Lower lobe of right lung (tissue), 2 donors: ENCODE measurements around the gene IDUA. TPM values are rescaled to one million over a fixed set of nuclear protein-coding genes. Genes with fewer than 3 reads are reported as not detected.

ENCODE experiments used
- ATAC-seq, 2 donors: fragments of 200-7000 bp; cut with Tn5 transposase; one replicate each; pipeline ENCODE4 v1.9.1; 2020 to 2022; ENCODE audit warnings: mild to moderate bottlenecking in 2 of 2, moderate library complexity in 2 of 2
- DNase-seq: peaks from one replicate; pipeline ENCODE4 v3.0.0-alpha.2; 2020
- H3K27ac ChIP-seq: fragments of 200-600 bp; one replicate; pipeline ENCODE4 v1.8.0; 2022
- H3K27me3 ChIP-seq: fragments of 200-600 bp; one replicate; pipeline ENCODE4 v1.8.0; 2022; ENCODE audit warnings: low read depth
- H3K36me3 ChIP-seq: fragments of 200-600 bp; one replicate; pipeline ENCODE4 v1.8.0; 2022; ENCODE audit warnings: mild to moderate bottlenecking
- H3K4me1 ChIP-seq: fragments of 200-600 bp; one replicate; pipeline ENCODE4 v1.8.0; 2022
- H3K4me3 ChIP-seq: fragments of 200-600 bp; one replicate; pipeline ENCODE4 v1.8.0; 2022; ENCODE audit warnings: mild to moderate bottlenecking
- H3K9me3 ChIP-seq: fragments of 200-600 bp; one replicate; pipeline ENCODE4 v1.8.0; 2022
- intact Hi-C: fragments of 100-400 bp; cut with DNase I; formaldehyde crosslinking; loops from one replicate; pipeline ENCODE4 v1.11.0; 2022
- total RNA-seq: library from RNA; stranded (reverse); fragmentation: NEBNext Ultra II Directional; extraction: Animal tissue kit (Norgen Biotek cat#: 25700); gene quantifications from one replicate; pipeline ENCODE4 v1.2.1, GENCODE V29; 2021
- TF ChIP-seq, protein P1 (sequence below): fragments of 200-600 bp; IDR thresholded peaks from one replicate; pipeline ENCODE4 v1.8.0; 2022; ENCODE audit warnings: antibody characterized with exemption, mild to moderate bottlenecking
- donor health status: DM: no; HTN: yes; CAD: no; lungs with severe emphysema.

IDUA gene
- total RNA-seq, 1 donor from 2014 or later, result 46.0 TPM

DNA sequence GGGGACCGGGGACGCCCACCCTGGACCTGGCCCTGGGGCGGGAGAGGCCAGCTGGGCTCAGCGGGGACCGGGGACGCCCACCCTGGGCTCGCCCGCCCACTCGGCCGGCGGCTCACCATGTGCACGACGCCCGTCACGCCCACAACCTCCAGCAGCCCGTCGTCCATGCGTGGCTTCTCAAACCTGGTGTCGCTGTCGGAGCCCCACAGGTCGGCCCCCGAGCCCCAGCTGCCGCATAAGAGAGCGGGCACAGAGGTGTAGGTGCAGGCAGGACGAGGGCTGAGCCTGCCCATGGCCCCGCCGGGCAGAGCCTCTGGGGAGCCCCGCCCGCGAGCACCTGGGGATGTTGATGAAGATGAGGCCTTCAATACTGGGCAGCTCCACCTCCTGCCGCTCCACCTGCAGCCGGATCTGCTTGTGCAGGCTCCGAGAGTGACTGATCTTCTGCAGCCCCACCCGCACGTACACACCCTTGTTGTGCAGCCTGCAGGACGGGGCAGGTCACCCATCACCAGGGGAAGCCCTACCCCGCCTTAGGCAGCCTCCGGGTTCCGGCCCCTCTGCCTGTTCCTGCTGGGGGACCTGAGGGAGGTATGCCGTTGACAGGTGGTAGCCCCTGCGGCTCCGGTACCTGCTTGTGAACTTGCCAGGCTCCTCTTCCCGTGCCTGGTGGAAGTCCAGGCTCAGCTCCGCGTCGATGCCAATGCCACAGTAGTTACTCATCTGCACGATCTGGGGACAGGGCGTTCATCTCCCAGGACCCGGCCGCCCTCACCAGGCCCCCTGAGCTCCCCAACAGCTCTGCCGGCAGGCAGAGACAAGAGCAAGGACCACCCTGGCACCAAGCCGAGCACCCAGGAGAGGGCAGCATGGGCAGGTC, 25.3 kb upstream of the IDUA start:
- no peaks in the 10 kb centered on the region for H3K27me3 ChIP-seq

DNA sequence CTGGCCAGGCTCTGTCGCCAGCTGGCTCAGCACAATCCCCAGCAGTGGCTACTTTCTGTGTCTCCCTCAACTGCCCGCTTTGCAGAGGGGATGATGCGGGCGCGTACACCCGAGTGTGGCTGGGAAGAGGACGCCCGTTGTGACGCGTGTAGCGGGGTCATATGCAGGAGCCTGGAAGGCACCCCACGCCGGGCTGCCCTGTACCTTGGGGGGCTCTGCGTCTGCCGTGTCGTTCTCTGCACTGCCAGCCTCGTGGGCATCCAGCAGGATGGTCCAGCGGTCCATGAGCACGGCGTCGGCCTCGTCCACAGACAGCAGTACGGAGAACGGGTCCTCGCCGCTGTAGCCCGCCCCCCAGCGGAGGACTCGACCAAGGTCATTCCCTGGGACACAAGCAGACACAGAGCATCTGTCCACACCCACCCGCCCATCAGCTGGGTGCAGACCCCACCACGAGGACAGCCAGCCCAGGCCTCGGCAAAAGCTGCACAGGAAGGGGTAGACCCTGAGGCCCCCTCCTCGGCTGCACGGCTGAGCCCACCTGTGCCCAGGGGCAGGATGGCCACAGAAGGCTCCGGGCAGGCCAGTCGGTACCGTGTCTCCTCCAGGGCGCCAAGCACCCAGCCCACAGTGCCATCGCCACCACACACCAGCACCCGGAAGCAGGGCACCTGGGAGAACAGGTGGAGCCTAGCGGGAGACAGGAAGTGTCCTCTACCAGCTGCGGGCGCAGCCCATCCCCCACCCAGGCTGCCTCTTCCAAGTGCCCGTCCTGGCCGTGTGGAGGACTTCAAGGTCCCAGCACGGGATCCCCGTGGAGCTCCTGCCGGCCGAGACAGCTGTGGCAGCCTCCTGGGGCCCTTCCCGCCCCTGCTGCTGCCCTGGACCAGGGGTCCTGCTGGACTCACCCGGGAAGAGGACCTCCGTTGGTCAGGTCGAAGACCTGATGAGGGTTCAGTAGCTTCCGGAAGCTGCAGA, 24.3 kb upstream of the IDUA start:
- H3K9me3 ChIP-seq, result no peaks in the 10 kb centered on the region
- peaks cover 84% of the 10 kb centered on the region for H3K36me3 ChIP-seq
- no peak overlapping the region for H3K27ac ChIP-seq
- H3K4me1 ChIP-seq, result no peaks in the 10 kb centered on the region
- no peak overlapping the region for H3K4me3 ChIP-seq
- DNase-seq, result peak; percentile 47
- intact Hi-C loops, result no loop called here
- no peaks in the 10 kb centered on the region for H3K27me3 ChIP-seq
- TF ChIP-seq, protein P1, sequence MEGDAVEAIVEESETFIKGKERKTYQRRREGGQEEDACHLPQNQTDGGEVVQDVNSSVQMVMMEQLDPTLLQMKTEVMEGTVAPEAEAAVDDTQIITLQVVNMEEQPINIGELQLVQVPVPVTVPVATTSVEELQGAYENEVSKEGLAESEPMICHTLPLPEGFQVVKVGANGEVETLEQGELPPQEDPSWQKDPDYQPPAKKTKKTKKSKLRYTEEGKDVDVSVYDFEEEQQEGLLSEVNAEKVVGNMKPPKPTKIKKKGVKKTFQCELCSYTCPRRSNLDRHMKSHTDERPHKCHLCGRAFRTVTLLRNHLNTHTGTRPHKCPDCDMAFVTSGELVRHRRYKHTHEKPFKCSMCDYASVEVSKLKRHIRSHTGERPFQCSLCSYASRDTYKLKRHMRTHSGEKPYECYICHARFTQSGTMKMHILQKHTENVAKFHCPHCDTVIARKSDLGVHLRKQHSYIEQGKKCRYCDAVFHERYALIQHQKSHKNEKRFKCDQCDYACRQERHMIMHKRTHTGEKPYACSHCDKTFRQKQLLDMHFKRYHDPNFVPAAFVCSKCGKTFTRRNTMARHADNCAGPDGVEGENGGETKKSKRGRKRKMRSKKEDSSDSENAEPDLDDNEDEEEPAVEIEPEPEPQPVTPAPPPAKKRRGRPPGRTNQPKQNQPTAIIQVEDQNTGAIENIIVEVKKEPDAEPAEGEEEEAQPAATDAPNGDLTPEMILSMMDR, result no peak
- no peak for ATAC-seq

More for the DNA sequence above, 25.3 kb upstream of the IDUA start:
- no peak for ATAC-seq
- H3K4me1 ChIP-seq, result no peaks in the 10 kb centered on the region
- H3K36me3 ChIP-seq, result peaks cover 88% of the 10 kb centered on the region
- intact Hi-C loops, result no loop called here
- H3K27ac ChIP-seq, result no peak overlapping the region
- H3K4me3 ChIP-seq, result no peak overlapping the region
- no peaks in the 10 kb centered on the region for H3K9me3 ChIP-seq
- TF ChIP-seq, protein P1, result no peak
- no peak for DNase-seq

DNA sequence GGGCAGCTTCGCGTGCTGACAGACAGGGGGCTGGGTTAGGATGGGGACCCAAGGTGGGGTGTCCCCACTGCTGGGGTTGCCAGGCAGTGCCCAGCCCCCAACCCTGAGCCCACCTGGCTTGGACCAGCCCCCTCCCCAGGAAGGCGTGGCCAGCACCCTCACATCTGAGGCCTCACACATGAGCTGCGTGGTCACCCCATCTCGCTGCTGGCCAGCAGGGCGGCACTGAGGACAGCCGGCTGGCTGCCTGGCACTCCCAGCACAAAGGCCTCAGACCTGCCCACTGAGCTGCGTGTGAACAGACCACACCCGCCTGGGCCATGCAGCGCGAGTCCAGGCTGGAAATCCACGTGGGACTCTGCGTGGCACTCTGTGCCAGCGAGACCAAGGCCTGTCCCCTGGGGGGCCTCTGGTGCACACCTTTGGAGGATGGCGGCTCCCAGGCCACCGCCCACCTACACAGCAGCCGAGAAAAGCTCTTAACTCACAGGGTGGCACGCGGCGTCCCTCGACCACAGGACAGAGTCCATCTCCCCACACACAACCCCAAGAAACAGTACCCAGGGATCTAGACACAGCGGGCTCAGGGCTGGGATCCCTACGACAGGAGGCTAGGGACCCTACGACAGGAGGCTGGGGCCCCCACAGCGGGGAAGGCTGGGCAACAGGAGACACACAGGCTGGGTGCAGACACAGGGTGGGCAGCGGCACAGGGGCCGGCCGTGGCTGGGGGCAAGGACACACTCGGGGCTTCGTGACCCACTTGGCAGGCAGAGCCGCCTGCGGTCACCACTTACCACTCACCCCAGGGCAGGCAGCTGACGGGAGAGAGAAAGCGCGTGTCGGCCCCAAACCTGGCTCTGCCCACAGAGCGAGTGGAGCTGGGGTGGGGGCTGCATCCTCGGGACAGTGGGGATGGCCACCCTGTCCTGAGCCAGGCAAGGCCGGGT, 23.3 kb upstream of the IDUA start:
- H3K4me3 ChIP-seq, result no peak overlapping the region
- peaks cover 74% of the 10 kb centered on the region for H3K36me3 ChIP-seq

DNA sequence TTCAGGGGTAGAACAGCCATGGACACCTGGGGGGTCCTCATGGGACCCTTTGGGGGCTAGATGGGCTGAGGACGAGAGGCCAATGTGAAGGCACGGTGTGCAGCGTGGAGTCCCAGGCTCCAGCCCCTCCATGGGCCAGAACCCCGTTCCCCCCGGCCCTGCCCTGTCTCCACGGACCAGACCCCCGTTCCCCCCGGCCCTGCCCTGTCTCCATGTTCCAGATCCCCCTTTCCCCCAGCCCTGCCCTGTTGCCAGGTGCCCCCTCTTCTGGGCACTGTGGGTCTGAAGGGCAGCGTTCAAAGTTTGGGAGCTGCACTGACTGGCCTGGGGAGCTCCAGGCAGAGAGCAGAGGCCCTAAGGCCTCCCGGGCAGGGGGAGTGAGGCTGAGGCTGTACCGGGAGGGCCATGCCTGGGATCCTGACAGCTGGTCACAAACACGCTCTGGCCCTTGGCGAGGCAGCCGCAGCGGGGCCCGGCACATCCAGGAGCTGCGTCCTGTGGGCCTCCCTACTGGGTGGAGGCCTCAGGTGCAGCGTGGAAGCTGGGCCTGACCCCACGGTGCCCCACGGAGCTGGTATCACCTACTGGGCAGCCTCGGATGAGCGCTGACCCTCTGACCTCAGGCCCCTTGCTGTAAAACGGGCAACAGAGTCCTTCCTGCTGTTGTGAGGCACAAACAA, 22.4 kb upstream of the IDUA start:
- Histone ChIP-seq H3K4me3 (no peak overlapping the region), H3K27me3 (no peaks in the 10 kb centered on the region), H3K4me1 (no peaks in the 10 kb centered on the region), H3K36me3 (peaks cover 65% of the 10 kb centered on the region), H3K9me3 (no peaks in the 10 kb centered on the region), H3K27ac (no peak overlapping the region)
- DNase-seq (no peak), ATAC-seq (no peak)
- intact Hi-C loops, result no loop called here
- TF ChIP-seq, protein P1, result no peak

More for the DNA sequence above, 23.3 kb upstream of the IDUA start:
- intact Hi-C loops, result no loop called here
- H3K27ac ChIP-seq, result no peak overlapping the region
- DNase-seq (peak; percentile 37), ATAC-seq (no peak)
- TF ChIP-seq, protein P1, result no peak
- no peaks in the 10 kb centered on the region for H3K27me3 ChIP-seq
- no peaks in the 10 kb centered on the region for H3K4me1 ChIP-seq
- H3K9me3 ChIP-seq, result no peaks in the 10 kb centered on the region
